Nephron progenitor cell (in vitro differentiated cells): ENCODE measurements around the gene CMSS1.

Experiments used
- DNase-seq: peaks from one replicate; pipeline ENCODE4 v3.0.0; 2021
- H3K27ac Mint-ChIP-seq: 2 replicates; pipeline ENCODE4 v1.8.0; 2021; ENCODE audit warnings: mild to moderate bottlenecking, moderate library complexity, mixed read lengths
- H3K27me3 Mint-ChIP-seq: 2 replicates; pipeline ENCODE4 v1.8.0; 2021; ENCODE audit warnings: mild to moderate bottlenecking, low read depth, mixed read lengths; ENCODE audit not compliant: poor library complexity
- H3K36me3 Mint-ChIP-seq: 2 replicates; pipeline ENCODE4 v1.8.0; 2021; ENCODE audit warnings: low read depth, mixed read lengths
- H3K4me1 Mint-ChIP-seq: 2 replicates; pipeline ENCODE4 v1.8.0; 2021; ENCODE audit warnings: mixed read lengths
- H3K4me3 Mint-ChIP-seq: 2 replicates; pipeline ENCODE4 v1.8.0; 2021; ENCODE audit warnings: mild to moderate bottlenecking, moderate library complexity, mixed read lengths
- H3K9me3 Mint-ChIP-seq: 2 replicates; pipeline ENCODE4 v1.8.0; 2021; ENCODE audit warnings: mild to moderate bottlenecking, moderate library complexity, mixed read lengths
- CTCF ChIP-seq: fragments of 200-600 bp; sonication (generic); IDR thresholded peaks from 2 replicates; pipeline ENCODE4 v1.5.0; 2021; ENCODE audit warnings: antibody characterized with exemption

The CMSS1 gene

GRCh38 chr3:100123112-100123511, 305.4 kb downstream of the CMSS1 start:
- no peak overlapping the region for H3K4me3 Mint-ChIP-seq
- no peak for TF ChIP-seq CTCF
- H3K27ac Mint-ChIP-seq: peak overlapping the region; percentile 36
- no peaks in the 10 kb centered on the region for H3K9me3 Mint-ChIP-seq
- H3K36me3 Mint-ChIP-seq: no peaks in the 10 kb centered on the region
- no peak for DNase-seq
- H3K4me1 Mint-ChIP-seq: peaks cover 24% of the 10 kb centered on the region
- H3K27me3 Mint-ChIP-seq: no peaks in the 10 kb centered on the region

- TF ChIP-seq CTCF: no peak
- Mint-ChIP-seq H3K4me3 (no peak overlapping the region), H3K36me3 (no peaks in the 10 kb centered on the region), H3K4me1 (peaks cover 24% of the 10 kb centered on the region), H3K27ac (peak overlapping the region; percentile 43), H3K9me3 (no peaks in the 10 kb centered on the region), H3K27me3 (no peaks in the 10 kb centered on the region)
- no peak for DNase-seq
These were observed 306.6 kb downstream of the CMSS1 start for GRCh38 chr3:100124201-100124761.

GRCh38 chr3:100125161-100125938, 307.7 kb downstream of the CMSS1 start:
- no peaks in the 10 kb centered on the region for H3K27me3 Mint-ChIP-seq
- no peak for TF ChIP-seq CTCF

GRCh38 chr3:100127792-100128191, 310.1 kb downstream of the CMSS1 start:
- H3K9me3 Mint-ChIP-seq: no peaks in the 10 kb centered on the region
- no peaks in the 10 kb centered on the region for H3K36me3 Mint-ChIP-seq
- DNase-seq: no peak
- H3K4me1 Mint-ChIP-seq: peaks cover 24% of the 10 kb centered on the region
- no peak overlapping the region for H3K27ac Mint-ChIP-seq
- H3K4me3 Mint-ChIP-seq: no peak overlapping the region
- no peaks in the 10 kb centered on the region for H3K27me3 Mint-ChIP-seq
- no peak for TF ChIP-seq CTCF

More at GRCh38 chr3:100125161-100125938, 307.7 kb downstream of the CMSS1 start:
- no peak for DNase-seq
- no peak overlapping the region for H3K4me3 Mint-ChIP-seq
- H3K36me3 Mint-ChIP-seq: no peaks in the 10 kb centered on the region
- H3K9me3 Mint-ChIP-seq: no peaks in the 10 kb centered on the region
- H3K4me1 Mint-ChIP-seq: peaks cover 24% of the 10 kb centered on the region
- H3K27ac Mint-ChIP-seq: peak overlapping the region; percentile 84

GRCh38 chr3:100128565-100128964, 310.9 kb downstream of the CMSS1 start:
- Mint-ChIP-seq H3K9me3 (no peaks in the 10 kb centered on the region), H3K27ac (no peak overlapping the region), H3K36me3 (no peaks in the 10 kb centered on the region), H3K27me3 (no peaks in the 10 kb centered on the region), H3K4me3 (no peak overlapping the region), H3K4me1 (peaks cover 19% of the 10 kb centered on the region)
- no peak for DNase-seq
- TF ChIP-seq CTCF: no peak

- no peaks in the 10 kb centered on the region for H3K36me3 Mint-ChIP-seq
These were observed 312.3 kb downstream of the CMSS1 start for GRCh38 chr3:100129941-100130340.

More at GRCh38 chr3:100129941-100130340, 312.3 kb downstream of the CMSS1 start:
- H3K27me3 Mint-ChIP-seq: no peaks in the 10 kb centered on the region
- peaks cover 8% of the 10 kb centered on the region for H3K4me1 Mint-ChIP-seq
- no peak for TF ChIP-seq CTCF
- H3K9me3 Mint-ChIP-seq: no peaks in the 10 kb centered on the region
- H3K4me3 Mint-ChIP-seq: no peak overlapping the region
- DNase-seq: no peak
- H3K27ac Mint-ChIP-seq: no peak overlapping the region
